ENCODE data around the gene EFNA1.

Gene EFNA1

GRCh38 chr1:155079487-155080311, 48.0 kb upstream of the EFNA1 start:
- no peak overlapping the region; the same call in 1 of the 2 replicates for H3K9ac ChIP-seq (ENCODE audit: low read length)
- peak overlapping the region; percentile 52 for H3K4me3 ChIP-seq (ENCODE audit: low read depth, low read length, poor library complexity, severe bottlenecking)
- TF ChIP-seq CTCF (IDR thresholded peaks at IDR 0.05; ENCODE audit: low read length) (no peak), EZH2 (IDR thresholded peaks at IDR 0.05; ENCODE audit: borderline replicate concordance, low read length) (no peak)
- peaks cover 50% of the 10 kb centered on the region for H3K4me1 ChIP-seq (ENCODE audit: insufficient read depth, low read length, severe bottlenecking)
- H3F3A ChIP-seq (ENCODE audit: insufficient read depth, low read length): no peaks in the 10 kb centered on the region
- H3K9me2 ChIP-seq (ENCODE audit: low read depth, low read length): no peaks in the 10 kb centered on the region
- peaks cover 6% of the 10 kb centered on the region; the same call in 1 of the 2 replicates for H3K27me3 ChIP-seq (ENCODE audit: insufficient read depth, low read length)
- H3K27ac ChIP-seq (ENCODE audit: low read depth, low read length, poor library complexity, severe bottlenecking): no peak overlapping the region
- no peaks in the 10 kb centered on the region for H4K20me1 ChIP-seq (ENCODE audit: insufficient read depth, low read length)
- H3K4me2 ChIP-seq (ENCODE audit: low read length): peak overlapping the region; percentile 59
- no peaks in the 10 kb centered on the region for H3K9me3 ChIP-seq (ENCODE audit: low read length)
- no peaks in the 10 kb centered on the region for H3K36me3 ChIP-seq (ENCODE audit: insufficient read depth, low read length)
- no peaks in the 10 kb centered on the region for H3K79me2 ChIP-seq (ENCODE audit: insufficient read depth, low read length)
- H2AFZ ChIP-seq (ENCODE audit: low read length): no peak overlapping the region

GRCh38 chr1:155080312-155081228, 47.1 kb upstream of the EFNA1 start:
- Histone ChIP-seq H3K4me3 (ENCODE audit: low read depth, low read length, poor library complexity, severe bottlenecking) (peak overlapping the region; percentile 52), H3K79me2 (ENCODE audit: insufficient read depth, low read length) (no peaks in the 10 kb centered on the region), H3K9me2 (ENCODE audit: low read depth, low read length) (no peaks in the 10 kb centered on the region), H3K36me3 (ENCODE audit: insufficient read depth, low read length) (no peaks in the 10 kb centered on the region), H3K9ac (ENCODE audit: low read length) (peak overlapping the region; percentile 26; the same call in 1 of the 2 replicates), H3K4me1 (ENCODE audit: insufficient read depth, low read length, severe bottlenecking) (peaks cover 53% of the 10 kb centered on the region), H3F3A (ENCODE audit: insufficient read depth, low read length) (no peaks in the 10 kb centered on the region), H3K4me2 (ENCODE audit: low read length) (peak overlapping the region; percentile 59), H4K20me1 (ENCODE audit: insufficient read depth, low read length) (no peaks in the 10 kb centered on the region), H3K27ac (ENCODE audit: low read depth, low read length, poor library complexity, severe bottlenecking) (no peak overlapping the region), H2AFZ (ENCODE audit: low read length) (no peak overlapping the region), H3K9me3 (ENCODE audit: low read length) (no peaks in the 10 kb centered on the region), H3K27me3 (ENCODE audit: insufficient read depth, low read length) (peaks cover 6% of the 10 kb centered on the region; the same call in 1 of the 2 replicates)
- TF ChIP-seq EZH2 (IDR thresholded peaks at IDR 0.05; ENCODE audit: borderline replicate concordance, low read length) (no peak), CTCF (IDR thresholded peaks at IDR 0.05; ENCODE audit: low read length) (no peak)

- TF ChIP-seq CTCF (IDR thresholded peaks at IDR 0.05; ENCODE audit: low read length): no peak
- TF ChIP-seq EZH2 (IDR thresholded peaks at IDR 0.05; ENCODE audit: borderline replicate concordance, low read length): 0 out of 2 replicates have a peak, but pooled peaks have one; percentile 60
- Histone ChIP-seq H3K79me2 (ENCODE audit: insufficient read depth, low read length) (no peaks in the 10 kb centered on the region), H3F3A (ENCODE audit: insufficient read depth, low read length) (no peaks in the 10 kb centered on the region), H3K27me3 (ENCODE audit: insufficient read depth, low read length) (peaks cover 6% of the 10 kb centered on the region; the same call in 1 of the 2 replicates), H3K4me1 (ENCODE audit: insufficient read depth, low read length, severe bottlenecking) (peaks cover 63% of the 10 kb centered on the region), H4K20me1 (ENCODE audit: insufficient read depth, low read length) (no peaks in the 10 kb centered on the region), H3K27ac (ENCODE audit: low read depth, low read length, poor library complexity, severe bottlenecking) (no peak overlapping the region), H3K9me2 (ENCODE audit: low read depth, low read length) (no peaks in the 10 kb centered on the region), H3K9me3 (ENCODE audit: low read length) (no peaks in the 10 kb centered on the region), H2AFZ (ENCODE audit: low read length) (no peak overlapping the region), H3K36me3 (ENCODE audit: insufficient read depth, low read length) (no peaks in the 10 kb centered on the region), H3K4me2 (ENCODE audit: low read length) (peak overlapping the region; percentile 59), H3K9ac (ENCODE audit: low read length) (peak overlapping the region; percentile 7; the same call in 1 of the 2 replicates), H3K4me3 (ENCODE audit: low read depth, low read length, poor library complexity, severe bottlenecking) (peak overlapping the region; percentile 52)
Measured at GRCh38 chr1:155081472-155082300, 46.0 kb upstream of the EFNA1 start.
